Muscle layer of duodenum (tissue), 2 donors: ENCODE results near the gene CAPN10.

Source experiments
- H3K27ac ChIP-seq: one replicate; pipeline ENCODE4 v1.7.0; 2013; ENCODE audit warnings: mild to moderate bottlenecking, low read length
- H3K27me3 ChIP-seq: one replicate; pipeline ENCODE4 v1.7.0; 2013; ENCODE audit warnings: low read depth, mild to moderate bottlenecking, control low read depth, low read length
- H3K36me3 ChIP-seq, 2 donors: one replicate each; pipeline ENCODE4 v1.7.0; 2013; ENCODE audit warnings: low read length in 2 of 2, control low read depth in 1 of 2, mild to moderate bottlenecking in 1 of 2; ENCODE audit not compliant: insufficient read depth in 2 of 2, control insufficient read depth in 1 of 2
- H3K4me1 ChIP-seq, 2 donors: one replicate each; pipeline ENCODE4 v1.7.0; 2013; ENCODE audit warnings: low read length in 2 of 2, mild to moderate bottlenecking in 2 of 2, control low read depth in 1 of 2, moderate library complexity in 1 of 2; ENCODE audit not compliant: insufficient read depth in 2 of 2, control insufficient read depth in 1 of 2
- H3K4me3 ChIP-seq, 2 donors: one replicate each; pipeline ENCODE4 v1.7.0; 2013; ENCODE audit warnings: low read length in 2 of 2, low read depth in 1 of 2, mild to moderate bottlenecking in 1 of 2
- H3K9me3 ChIP-seq, 2 donors: one replicate each; pipeline ENCODE4 v1.7.0; 2013; ENCODE audit warnings: low read length in 2 of 2, control low read depth in 1 of 2, mild to moderate bottlenecking in 1 of 2; ENCODE audit not compliant: control insufficient read depth in 1 of 2
- donor health status: healthy.

CAPN10 gene

GRCh38 chr2:240585681-240586197, 795 bp upstream of the CAPN10 start:
- peaks cover 10 to 20% of the 10 kb centered on the region in 2 donors for H3K36me3 ChIP-seq
- peaks cover 19 to 37% of the 10 kb centered on the region in 2 donors for H3K4me1 ChIP-seq
- H3K4me3 ChIP-seq: peak overlapping the region; percentile 87 to 94
- H3K27me3 ChIP-seq: no peaks in the 10 kb centered on the region
- H3K9me3 ChIP-seq: no peaks in the 10 kb centered on the region
- peak overlapping the region; percentile 93 for H3K27ac ChIP-seq

DNA sequence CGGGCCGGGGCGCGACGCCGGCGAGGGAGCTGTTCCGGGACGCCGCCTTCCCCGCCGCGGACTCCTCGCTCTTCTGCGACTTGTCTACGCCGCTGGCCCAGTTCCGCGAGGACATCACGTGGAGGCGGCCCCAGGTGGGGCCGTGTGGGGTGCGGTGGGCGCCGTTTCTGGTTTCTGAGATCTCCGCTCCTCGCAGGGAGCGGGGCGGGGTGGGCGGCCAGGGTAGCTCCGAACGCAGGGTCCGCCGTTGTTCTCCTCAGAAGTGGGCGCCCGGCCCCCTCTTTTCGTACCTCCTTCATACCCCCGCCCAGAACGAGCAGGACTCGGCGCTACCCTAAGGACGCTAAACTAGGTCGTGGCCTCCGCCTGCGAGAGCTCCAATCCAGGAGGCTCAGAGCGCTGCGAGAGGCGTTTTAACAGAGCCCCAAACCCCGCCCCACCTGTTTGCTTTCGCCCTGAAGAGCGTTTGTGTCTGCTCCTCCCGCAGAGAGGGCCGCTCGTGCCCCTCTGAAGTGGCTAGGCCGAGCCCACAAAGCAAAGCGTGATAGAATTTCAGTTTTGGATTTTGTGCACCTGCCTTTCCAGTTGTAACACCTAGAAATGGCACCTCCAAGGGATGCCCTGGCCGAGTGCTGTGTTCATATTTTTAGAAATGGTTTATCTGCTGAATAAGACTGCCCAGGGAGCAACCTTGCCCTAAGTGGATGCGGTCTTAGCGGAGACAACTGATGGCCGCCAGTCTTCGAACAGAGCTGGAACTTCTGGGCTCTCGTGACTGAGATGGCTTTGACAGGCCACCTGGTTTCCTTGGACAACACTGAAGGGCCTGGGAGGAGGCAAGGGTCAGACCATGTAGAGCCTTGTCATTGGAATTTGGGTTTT, 626 bp downstream of the CAPN10 start:
- Histone ChIP-seq H3K36me3 (peaks cover 18 to 33% of the 10 kb centered on the region in 2 donors), H3K9me3 (no peaks in the 10 kb centered on the region), H3K27ac (no peak overlapping the region), H3K4me3 (peak overlapping the region; percentile 87 to 94), H3K4me1 (peaks cover 19 to 37% of the 10 kb centered on the region in 2 donors), H3K27me3 (no peaks in the 10 kb centered on the region)

- peak overlapping the region; percentile 87 to 94 for H3K4me3 ChIP-seq
- H3K4me1 ChIP-seq: peaks cover 19 to 37% of the 10 kb centered on the region in 2 donors
- H3K27me3 ChIP-seq: no peaks in the 10 kb centered on the region
- H3K36me3 ChIP-seq: peaks cover 18 to 38% of the 10 kb centered on the region in 2 donors
- H3K27ac ChIP-seq: no peak overlapping the region
- no peaks in the 10 kb centered on the region for H3K9me3 ChIP-seq
Observed at GRCh38 chr2:240588006-240588655, 1.6 kb downstream of the CAPN10 start.

DNA sequence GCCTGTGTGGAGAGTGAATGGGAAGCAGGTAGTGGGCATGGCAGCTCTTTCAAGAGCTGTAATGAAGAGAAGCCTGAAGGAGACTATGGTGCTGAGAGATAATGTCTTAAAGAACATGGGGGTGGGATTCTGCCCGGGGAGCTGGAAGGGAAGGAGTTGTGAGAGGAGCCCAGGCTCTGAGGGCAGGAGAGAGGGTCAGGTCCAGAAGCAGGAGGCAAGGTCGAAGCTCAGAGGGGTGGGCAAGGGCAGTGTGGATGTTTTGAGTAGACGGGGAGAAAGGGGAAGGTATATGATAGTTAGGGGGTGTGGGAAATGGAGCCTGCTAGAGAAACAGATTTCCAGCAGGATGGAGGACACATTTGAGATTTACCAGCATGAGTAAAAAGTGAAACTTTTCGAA, 2.1 kb downstream of the CAPN10 start:
- Histone ChIP-seq H3K4me3 (no peak overlapping the region), H3K9me3 (no peaks in the 10 kb centered on the region), H3K27ac (no peak overlapping the region), H3K4me1 (peaks cover 19 to 37% of the 10 kb centered on the region in 2 donors), H3K36me3 (peaks cover 18 to 43% of the 10 kb centered on the region in 2 donors), H3K27me3 (no peaks in the 10 kb centered on the region)

DNA sequence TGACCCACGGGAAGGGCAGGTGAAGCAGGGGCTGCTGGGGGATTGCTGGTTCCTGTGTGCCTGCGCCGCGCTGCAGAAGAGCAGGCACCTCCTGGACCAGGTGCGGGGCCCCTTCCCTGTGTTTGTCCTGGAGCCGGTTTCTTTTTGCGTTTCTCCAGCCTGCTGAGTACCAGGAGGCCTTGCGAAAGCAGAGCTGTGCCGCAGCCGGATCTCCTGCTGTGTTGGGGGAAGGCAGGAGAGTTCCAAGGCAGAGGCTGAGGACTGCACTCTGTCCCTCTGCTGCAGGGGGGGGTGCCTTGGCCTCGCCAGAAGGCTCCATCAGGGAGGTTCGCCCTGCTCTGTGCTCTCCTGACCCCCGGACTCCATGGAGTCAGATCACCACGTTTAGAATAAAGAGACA, 2.8 kb downstream of the CAPN10 start:
- Histone ChIP-seq H3K27ac (no peak overlapping the region), H3K9me3 (no peaks in the 10 kb centered on the region), H3K4me1 (peaks cover 19 to 34% of the 10 kb centered on the region in 2 donors), H3K4me3 (no peak overlapping the region), H3K27me3 (no peaks in the 10 kb centered on the region), H3K36me3 (peaks cover 18 to 44% of the 10 kb centered on the region in 2 donors)

- Histone ChIP-seq H3K27me3 (no peaks in the 10 kb centered on the region), H3K9me3 (no peaks in the 10 kb centered on the region), H3K4me1 (peaks cover 14 to 27% of the 10 kb centered on the region in 2 donors), H3K4me3 (no peak overlapping the region), H3K36me3 (peaks cover 14 to 45% of the 10 kb centered on the region in 2 donors), H3K27ac (no peak overlapping the region)
Observed at GRCh38 chr2:240589850-240590525, 3.5 kb downstream of the CAPN10 start.

DNA sequence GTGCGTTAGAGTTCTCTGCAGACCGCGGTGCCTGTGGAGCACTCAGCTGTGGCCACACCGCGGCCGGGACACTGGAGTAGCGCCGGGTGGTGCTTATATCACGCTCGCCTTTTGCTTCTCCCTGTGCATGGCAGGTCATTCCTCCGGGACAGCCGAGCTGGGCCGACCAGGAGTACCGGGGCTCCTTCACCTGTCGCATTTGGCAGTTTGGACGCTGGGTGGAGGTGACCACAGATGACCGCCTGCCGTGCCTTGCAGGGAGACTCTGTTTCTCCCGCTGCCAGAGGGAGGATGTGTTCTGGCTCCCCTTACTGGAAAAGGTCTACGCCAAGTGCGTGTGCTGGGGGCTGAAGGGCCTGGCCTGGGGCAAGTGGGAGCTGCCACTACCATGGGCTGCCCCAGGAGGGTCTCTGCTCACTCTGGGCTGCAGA, 4.2 kb downstream of the CAPN10 start:
- Histone ChIP-seq H3K27me3 (no peaks in the 10 kb centered on the region), H3K36me3 (peaks cover 13 to 49% of the 10 kb centered on the region in 2 donors), H3K9me3 (no peaks in the 10 kb centered on the region), H3K4me1 (peaks cover 7 to 20% of the 10 kb centered on the region in 2 donors), H3K4me3 (no peak overlapping the region), H3K27ac (no peak overlapping the region)

GRCh38 chr2:240591226-240591625, 4.7 kb downstream of the CAPN10 start:
- Histone ChIP-seq H3K36me3 (peaks cover 13 to 54% of the 10 kb centered on the region in 2 donors), H3K4me1 (peaks cover 7 to 20% of the 10 kb centered on the region in 2 donors), H3K27me3 (no peaks in the 10 kb centered on the region), H3K9me3 (no peaks in the 10 kb centered on the region), H3K27ac (no peak overlapping the region), H3K4me3 (no peak overlapping the region)

- Histone ChIP-seq H3K9me3 (no peaks in the 10 kb centered on the region), H3K4me1 (peaks cover 7 to 20% of the 10 kb centered on the region in 2 donors), H3K4me3 (no peak overlapping the region), H3K27me3 (no peaks in the 10 kb centered on the region), H3K36me3 (peaks cover 13 to 59% of the 10 kb centered on the region in 2 donors), H3K27ac (no peak overlapping the region)
Observed at GRCh38 chr2:240591784-240592183, 5.2 kb downstream of the CAPN10 start.

DNA sequence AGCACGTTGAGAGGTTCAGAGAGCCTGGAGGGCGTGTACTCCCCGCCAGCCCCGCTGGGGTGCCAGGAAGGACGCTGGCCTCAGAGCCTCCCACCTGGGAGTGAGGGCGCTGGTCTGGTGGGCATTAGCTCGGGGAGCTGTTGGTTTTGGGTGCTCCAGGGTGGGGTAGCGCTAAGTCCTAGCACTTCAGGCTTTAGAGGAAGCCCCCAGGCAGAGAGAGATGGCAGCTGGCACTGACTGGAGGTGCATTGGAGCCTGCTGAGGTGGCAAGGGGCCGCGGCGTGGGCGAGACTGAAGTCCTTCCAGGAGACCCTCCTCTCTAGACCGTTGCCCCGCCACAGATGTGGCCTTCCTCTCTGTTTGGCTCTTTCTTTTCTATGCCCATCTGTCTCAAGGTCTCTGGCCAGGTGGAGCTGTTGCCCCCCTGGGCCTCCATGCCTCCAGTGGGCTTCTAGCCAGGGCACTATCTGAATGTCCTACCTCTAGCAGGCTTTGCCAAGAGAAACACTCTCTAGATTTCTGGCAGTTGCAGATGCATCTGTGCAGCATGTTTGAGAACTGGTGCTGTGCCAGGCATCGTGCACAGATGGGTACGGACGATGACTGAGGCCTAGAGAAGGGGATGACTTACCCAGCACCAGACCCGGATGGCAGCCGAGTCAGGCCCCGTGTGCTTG, 6.6 kb downstream of the CAPN10 start:
- Histone ChIP-seq H3K27ac (no peak overlapping the region), H3K4me3 (no peak overlapping the region), H3K9me3 (no peaks in the 10 kb centered on the region), H3K36me3 (peaks cover 13 to 64% of the 10 kb centered on the region in 2 donors), H3K27me3 (no peaks in the 10 kb centered on the region), H3K4me1 (peaks cover 0 to 8% of the 10 kb centered on the region in 2 donors)
